Measurements from ENCODE around the gene BAX. TPM values are rescaled to one million over a fixed set of nuclear protein-coding genes. Genes with fewer than 3 reads are reported as not detected.

BAX gene
- total and polyA plus RNA-seq, 2 of the 13 experiments (the other 11 are each of a cell fraction or from before 2014, with no cell fraction given): 139 to 176 TPM

DNA sequence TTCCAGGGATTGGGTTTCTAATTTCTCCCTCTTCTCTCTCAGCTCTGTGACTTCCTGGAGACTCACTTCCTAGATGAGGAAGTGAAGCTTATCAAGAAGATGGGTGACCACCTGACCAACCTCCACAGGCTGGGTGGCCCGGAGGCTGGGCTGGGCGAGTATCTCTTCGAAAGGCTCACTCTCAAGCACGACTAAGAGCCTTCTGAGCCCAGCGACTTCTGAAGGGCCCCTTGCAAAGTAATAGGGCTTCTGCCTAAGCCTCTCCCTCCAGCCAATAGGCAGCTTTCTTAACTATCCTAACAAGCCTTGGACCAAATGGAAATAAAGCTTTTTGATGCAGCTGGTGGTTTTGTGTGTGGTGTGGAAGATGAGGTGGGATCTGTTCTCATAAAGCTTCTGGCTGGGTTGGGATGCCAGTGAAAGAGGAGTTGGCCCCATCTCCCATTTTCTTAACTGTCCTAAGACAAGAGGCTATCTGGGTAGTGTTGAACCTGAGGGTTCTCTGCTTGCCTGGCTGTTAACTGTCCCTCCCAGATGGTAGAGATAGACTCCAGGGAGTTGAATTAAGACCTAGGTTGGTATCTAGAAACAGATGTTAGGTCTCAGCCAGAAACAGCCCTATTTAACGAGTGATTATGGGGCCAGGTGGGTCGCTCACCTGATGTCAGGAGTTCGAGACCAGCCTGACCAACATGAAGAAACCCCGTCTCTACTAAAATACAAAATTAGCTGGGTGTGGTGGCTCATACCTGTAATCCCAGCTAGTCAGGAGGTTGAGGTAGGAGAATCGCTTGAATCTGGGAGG lies 12.1 kb downstream of the BAX start (continued):
- TF ChIP-seq, protein P1, sequence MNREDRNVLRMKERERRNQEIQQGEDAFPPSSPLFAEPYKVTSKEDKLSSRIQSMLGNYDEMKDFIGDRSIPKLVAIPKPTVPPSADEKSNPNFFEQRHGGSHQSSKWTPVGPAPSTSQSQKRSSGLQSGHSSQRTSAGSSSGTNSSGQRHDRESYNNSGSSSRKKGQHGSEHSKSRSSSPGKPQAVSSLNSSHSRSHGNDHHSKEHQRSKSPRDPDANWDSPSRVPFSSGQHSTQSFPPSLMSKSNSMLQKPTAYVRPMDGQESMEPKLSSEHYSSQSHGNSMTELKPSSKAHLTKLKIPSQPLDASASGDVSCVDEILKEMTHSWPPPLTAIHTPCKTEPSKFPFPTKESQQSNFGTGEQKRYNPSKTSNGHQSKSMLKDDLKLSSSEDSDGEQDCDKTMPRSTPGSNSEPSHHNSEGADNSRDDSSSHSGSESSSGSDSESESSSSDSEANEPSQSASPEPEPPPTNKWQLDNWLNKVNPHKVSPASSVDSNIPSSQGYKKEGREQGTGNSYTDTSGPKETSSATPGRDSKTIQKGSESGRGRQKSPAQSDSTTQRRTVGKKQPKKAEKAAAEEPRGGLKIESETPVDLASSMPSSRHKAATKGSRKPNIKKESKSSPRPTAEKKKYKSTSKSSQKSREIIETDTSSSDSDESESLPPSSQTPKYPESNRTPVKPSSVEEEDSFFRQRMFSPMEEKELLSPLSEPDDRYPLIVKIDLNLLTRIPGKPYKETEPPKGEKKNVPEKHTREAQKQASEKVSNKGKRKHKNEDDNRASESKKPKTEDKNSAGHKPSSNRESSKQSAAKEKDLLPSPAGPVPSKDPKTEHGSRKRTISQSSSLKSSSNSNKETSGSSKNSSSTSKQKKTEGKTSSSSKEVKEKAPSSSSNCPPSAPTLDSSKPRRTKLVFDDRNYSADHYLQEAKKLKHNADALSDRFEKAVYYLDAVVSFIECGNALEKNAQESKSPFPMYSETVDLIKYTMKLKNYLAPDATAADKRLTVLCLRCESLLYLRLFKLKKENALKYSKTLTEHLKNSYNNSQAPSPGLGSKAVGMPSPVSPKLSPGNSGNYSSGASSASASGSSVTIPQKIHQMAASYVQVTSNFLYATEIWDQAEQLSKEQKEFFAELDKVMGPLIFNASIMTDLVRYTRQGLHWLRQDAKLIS (CRISPR knock-in tag; IDR thresholded peaks at IDR 0.05): peak; percentile 55
- TF ChIP-seq NFIC (IDR thresholded peaks at IDR 0.05; ENCODE audit: low read length) (peak; percentile 53; the same call in 1 of the 2 replicates), ZNF773 (CRISPR knock-in tag; IDR thresholded peaks at IDR 0.05; ENCODE audit: borderline replicate concordance) (no peak), KAT8 (CRISPR knock-in tag; IDR thresholded peaks at IDR 0.05) (0 out of 2 replicates have a peak, but pooled peaks have one; percentile 4), HDAC2 (CRISPR knock-in tag; IDR thresholded peaks at IDR 0.05) (no peak), CC2D1A (CRISPR knock-in tag; IDR thresholded peaks at IDR 0.05) (no peak), ZGPAT (CRISPR knock-in tag; IDR thresholded peaks at IDR 0.05) (0 out of 2 replicates have a peak, but pooled peaks have one; percentile 8)
